ENCODE data around the gene TTN. TPM values are rescaled to one million over a fixed set of nuclear protein-coding genes. Genes with fewer than 3 reads are reported as not detected.
A peak's percentile ranks its signal among the peaks of the same experiment; 100 is the strongest.
"Not testable (repeated sequence)": the region's sequence is repeated elsewhere in the genome, so short reads cannot be mapped to it uniquely, and the experiment has no call there.

The TTN gene
- total RNA-seq, 3 donors from 2014 or later: 2.9 to 23.4 (median 3.5) TPM

DNA sequence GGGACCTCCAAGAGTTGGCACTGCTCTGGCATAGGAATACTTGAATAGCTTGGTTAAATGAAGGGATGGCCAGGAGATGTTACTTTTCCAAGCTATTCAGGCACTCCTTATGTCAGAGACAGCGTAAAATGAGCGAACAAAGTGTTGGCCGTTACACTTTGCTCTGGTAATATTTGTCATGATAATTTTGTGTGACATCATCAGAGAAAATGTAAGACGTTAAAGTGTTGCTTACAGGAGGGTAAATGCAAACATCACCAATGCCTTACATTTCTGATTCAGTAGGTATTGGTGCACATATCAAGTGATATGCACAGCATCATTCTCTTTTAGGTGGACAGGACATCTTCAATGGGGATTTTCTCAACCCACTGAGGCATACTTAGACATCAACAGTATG, 281.0 kb downstream of the TTN start:
- Histone ChIP-seq H3K27ac (no peak overlapping the region), H3K36me3 (no peaks in the 10 kb centered on the region), H3K9me3 (no peaks in the 10 kb centered on the region), H3K4me3 (no peak overlapping the region), H3K4me1 (no peaks in the 10 kb centered on the region), H3K27me3 (no peaks in the 10 kb centered on the region)
- DNase-seq (ENCODE audit: low spot score in 2 of 2): no peak
- no peak for TF ChIP-seq POLR2A (IDR thresholded peaks at IDR 0.05)
- TF ChIP-seq POLR2AphosphoS5 (IDR thresholded peaks at IDR 0.05): no peak
- intact Hi-C loops (cut with DNase I; ENCODE audit: low total_unique reads): no loop called here

DNA sequence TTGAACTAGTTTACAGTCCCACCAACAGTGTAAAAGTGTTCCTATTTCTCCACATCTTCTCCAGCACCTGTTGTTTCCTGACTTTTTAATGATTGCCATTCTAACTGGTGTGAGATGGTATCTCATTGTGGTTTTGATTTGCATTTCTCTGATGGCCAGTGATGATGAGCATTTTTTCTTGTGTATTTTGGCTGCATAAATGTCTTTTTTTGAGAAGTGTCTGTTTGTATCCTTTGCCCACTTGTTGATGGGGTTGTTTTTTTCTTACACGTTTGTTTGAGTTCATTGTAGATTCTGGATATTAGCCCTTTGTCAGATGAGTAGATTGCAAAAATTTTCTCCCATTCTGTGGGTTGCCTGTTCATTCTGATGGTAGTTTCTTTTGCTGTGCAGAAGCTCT, 281.8 kb downstream of the TTN start:
- DNase-seq (ENCODE audit: low spot score in 2 of 2); H3K27ac ChIP-seq; H3K4me1 ChIP-seq; H3K36me3 ChIP-seq; H3K27me3 ChIP-seq; H3K4me3 ChIP-seq; H3K9me3 ChIP-seq; intact Hi-C loops (cut with DNase I; ENCODE audit: low total_unique reads): not testable (repeated sequence)

DNA sequence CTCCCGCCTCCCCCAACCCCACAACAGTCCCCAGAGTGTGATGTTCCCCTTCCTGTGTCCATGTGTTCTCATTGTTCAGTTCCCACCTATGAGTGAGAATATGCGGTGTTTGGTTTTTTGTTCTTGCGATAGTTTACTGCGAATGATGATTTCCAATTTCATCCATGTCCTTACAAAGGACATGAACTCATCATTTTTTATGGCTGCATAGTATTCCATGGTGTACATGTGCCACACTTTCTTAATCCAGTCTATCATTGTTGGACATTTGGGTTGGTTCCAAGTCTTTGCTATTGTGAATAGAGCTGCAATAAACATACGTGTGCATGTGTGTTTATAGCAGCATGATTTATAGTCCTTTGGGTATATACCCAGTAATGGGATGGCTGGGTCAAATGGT, 282.2 kb downstream of the TTN start:
- DNase-seq (ENCODE audit: low spot score in 2 of 2); H3K27ac ChIP-seq; intact Hi-C loops (cut with DNase I; ENCODE audit: low total_unique reads); H3K4me3 ChIP-seq; H3K27me3 ChIP-seq; H3K36me3 ChIP-seq; H3K9me3 ChIP-seq; H3K4me1 ChIP-seq: not testable (repeated sequence)

DNA sequence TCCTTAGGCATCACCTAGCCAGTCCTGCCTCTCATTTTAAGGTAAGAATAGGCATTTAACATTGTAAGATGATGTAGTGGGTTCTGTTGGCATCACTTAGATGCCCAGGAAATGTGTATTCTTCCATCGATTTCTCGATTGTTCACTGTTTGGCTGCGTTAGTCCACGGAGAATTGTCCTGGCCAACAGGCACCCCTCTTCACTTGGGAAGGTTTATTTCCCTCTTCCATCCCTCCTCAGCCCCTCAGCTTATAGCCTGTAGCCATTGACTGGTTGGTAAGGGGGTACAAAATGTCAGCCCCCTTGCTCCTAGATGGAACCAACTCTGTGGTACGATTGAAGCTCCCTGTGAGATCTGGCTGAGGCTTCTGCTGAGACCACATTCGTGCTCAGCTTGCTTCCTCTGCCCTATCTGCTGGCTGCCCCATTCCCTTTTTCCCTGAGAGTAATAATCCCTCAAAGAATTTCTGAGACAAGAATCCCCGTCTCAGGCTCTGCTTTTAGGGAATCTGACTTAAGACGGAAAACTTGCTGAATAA, 283.6 kb downstream of the TTN start:
- H3K4me1 ChIP-seq: no peaks in the 10 kb centered on the region
- H3K36me3 ChIP-seq: no peaks in the 10 kb centered on the region
- H3K27me3 ChIP-seq: no peaks in the 10 kb centered on the region
- no peak for DNase-seq (ENCODE audit: low spot score in 2 of 2)
- H3K9me3 ChIP-seq: no peaks in the 10 kb centered on the region
- TF ChIP-seq, protein P1, sequence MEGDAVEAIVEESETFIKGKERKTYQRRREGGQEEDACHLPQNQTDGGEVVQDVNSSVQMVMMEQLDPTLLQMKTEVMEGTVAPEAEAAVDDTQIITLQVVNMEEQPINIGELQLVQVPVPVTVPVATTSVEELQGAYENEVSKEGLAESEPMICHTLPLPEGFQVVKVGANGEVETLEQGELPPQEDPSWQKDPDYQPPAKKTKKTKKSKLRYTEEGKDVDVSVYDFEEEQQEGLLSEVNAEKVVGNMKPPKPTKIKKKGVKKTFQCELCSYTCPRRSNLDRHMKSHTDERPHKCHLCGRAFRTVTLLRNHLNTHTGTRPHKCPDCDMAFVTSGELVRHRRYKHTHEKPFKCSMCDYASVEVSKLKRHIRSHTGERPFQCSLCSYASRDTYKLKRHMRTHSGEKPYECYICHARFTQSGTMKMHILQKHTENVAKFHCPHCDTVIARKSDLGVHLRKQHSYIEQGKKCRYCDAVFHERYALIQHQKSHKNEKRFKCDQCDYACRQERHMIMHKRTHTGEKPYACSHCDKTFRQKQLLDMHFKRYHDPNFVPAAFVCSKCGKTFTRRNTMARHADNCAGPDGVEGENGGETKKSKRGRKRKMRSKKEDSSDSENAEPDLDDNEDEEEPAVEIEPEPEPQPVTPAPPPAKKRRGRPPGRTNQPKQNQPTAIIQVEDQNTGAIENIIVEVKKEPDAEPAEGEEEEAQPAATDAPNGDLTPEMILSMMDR (IDR thresholded peaks at IDR 0.05): no peak
- TF ChIP-seq POLR2AphosphoS5 (IDR thresholded peaks at IDR 0.05) (no peak), POLR2A (IDR thresholded peaks at IDR 0.05) (no peak)
- peak overlapping the region; percentile 72 to 77 for H3K27ac ChIP-seq
- H3K4me3 ChIP-seq: peak overlapping the region; percentile 61 to 72 (median 66)
- intact Hi-C loops (cut with DNase I; ENCODE audit: low total_unique reads): no loop called here

DNA sequence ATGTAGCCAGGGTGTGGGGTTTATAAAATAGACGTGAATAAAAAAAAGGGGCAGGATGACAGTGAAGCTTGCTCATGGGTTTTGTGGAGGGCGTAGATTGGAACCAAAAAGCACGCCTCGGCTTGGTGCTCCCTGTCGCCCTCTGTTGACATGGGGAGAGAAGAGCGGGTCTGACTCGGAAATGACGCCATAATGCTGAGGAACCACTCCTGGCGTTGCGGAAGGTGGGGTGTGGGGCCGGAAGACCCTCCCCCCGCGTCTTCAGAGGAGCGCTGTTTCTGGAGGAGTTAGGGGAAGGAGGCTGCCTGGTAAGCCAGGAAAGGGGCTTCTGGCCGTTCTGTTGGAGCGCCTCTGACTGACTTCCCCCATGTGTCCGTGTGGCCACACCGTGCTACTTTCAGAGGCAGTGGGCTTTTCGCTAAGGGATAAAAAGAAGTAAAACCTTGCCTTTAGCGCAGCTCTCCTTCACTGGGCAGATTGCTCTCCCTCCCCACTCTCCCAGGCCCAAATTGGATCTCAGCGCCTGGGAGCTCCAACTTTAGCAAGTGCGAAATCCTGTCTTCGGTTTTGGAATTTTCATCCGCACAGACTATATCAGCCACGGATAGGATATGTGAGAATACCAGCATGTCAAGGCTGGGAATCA, 284.1 kb downstream of the TTN start:
- peak overlapping the region; percentile 72 to 77 for H3K27ac ChIP-seq
- no peaks in the 10 kb centered on the region for H3K4me1 ChIP-seq
- no peaks in the 10 kb centered on the region for H3K36me3 ChIP-seq
- intact Hi-C loops (cut with DNase I; ENCODE audit: low total_unique reads): no loop called here
- peak; percentile 54 to 62 for DNase-seq (ENCODE audit: low spot score in 2 of 2)
- peak overlapping the region; percentile 61 to 72 (median 66) for H3K4me3 ChIP-seq
- H3K27me3 ChIP-seq: no peaks in the 10 kb centered on the region
- H3K9me3 ChIP-seq: no peaks in the 10 kb centered on the region
- TF ChIP-seq, protein P1 (IDR thresholded peaks at IDR 0.05): peak in 2 of 3 donors; percentile 66 to 67
- peak; percentile 64 to 76 (median 69) for TF ChIP-seq POLR2AphosphoS5 (IDR thresholded peaks at IDR 0.05)
- no peak for TF ChIP-seq POLR2A (IDR thresholded peaks at IDR 0.05)

DNA sequence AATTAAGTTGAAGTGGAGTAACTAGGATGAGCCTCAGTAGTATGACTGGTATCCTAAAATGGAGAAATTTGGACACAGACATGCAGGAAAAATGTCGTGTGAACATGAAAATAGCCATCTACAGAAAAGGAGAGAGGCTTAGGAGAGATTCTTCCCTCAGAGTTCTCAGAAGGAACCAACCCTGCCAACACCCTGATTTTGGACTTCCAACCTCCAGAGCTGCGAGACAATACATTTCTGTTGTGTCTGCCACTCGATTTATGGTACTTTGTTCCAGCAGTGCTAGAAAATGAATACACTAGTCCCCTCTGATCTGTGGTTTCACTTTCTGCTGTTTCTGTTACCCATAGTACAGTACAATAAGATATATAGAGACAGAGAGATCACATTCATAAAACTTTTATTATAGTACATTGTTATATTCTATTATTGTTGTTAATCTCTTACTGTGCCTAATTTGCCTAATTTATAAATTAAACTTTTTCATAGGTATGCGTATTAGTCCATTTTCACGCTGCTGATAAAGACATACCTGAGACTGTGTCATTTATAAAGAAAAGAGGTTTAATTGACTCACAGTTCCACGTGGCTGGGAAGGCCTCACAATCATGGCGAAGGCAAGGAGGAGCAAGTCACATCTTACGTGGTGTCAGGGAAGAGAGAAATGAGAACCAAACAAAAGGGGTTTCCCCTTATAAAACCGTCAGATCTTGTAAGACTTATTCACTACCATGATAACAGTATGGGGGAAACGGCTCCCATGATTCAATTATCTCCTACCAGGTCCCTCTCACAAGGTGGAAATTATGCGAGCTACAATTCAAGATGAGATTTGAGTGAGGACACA, 285.7 kb downstream of the TTN start:
- TF ChIP-seq, protein P1 (IDR thresholded peaks at IDR 0.05): no peak
- no peak overlapping the region for H3K27ac ChIP-seq
- no peak for DNase-seq (ENCODE audit: low spot score in 2 of 2)
- no peak overlapping the region for H3K4me3 ChIP-seq
- H3K27me3 ChIP-seq: no peaks in the 10 kb centered on the region
- intact Hi-C loops (cut with DNase I; ENCODE audit: low total_unique reads): no loop called here
- no peaks in the 10 kb centered on the region for H3K9me3 ChIP-seq
- H3K36me3 ChIP-seq: no peaks in the 10 kb centered on the region
- no peaks in the 10 kb centered on the region for H3K4me1 ChIP-seq

All from breast epithelium (tissue), 4 donors.